Ishikawa (cell line): Measurements from ENCODE around the gene SYT3.

Experiments used
- CEBPB ChIP-seq: IDR thresholded peaks from 2 replicates; pipeline ENCODE4 v1.6.1; 2012
- CREB1 ChIP-seq: IDR thresholded peaks from 2 replicates; pipeline ENCODE4 v1.6.1; 2012; ENCODE audit warnings: low read depth
- EGR1 ChIP-seq: IDR thresholded peaks from 2 replicates; pipeline ENCODE4 v1.6.1; 2012
- EP300 ChIP-seq: IDR thresholded peaks from 2 replicates; pipeline ENCODE4 v1.6.1; 2012; ENCODE audit warnings: borderline replicate concordance
- FOXM1 ChIP-seq: IDR thresholded peaks from 2 replicates; pipeline ENCODE4 v1.6.1; 2012; ENCODE audit warnings: low read depth, borderline replicate concordance
- NFIC ChIP-seq: IDR thresholded peaks from 2 replicates; pipeline ENCODE4 v1.6.1; 2012
- RAD21 ChIP-seq: IDR thresholded peaks from 2 replicates; pipeline ENCODE4 v1.6.1; 2012; ENCODE audit warnings: low read depth
- TAF1 ChIP-seq: IDR thresholded peaks from 2 replicates; pipeline ENCODE4 v1.6.1; 2012; ENCODE audit warnings: low read depth, mild to moderate bottlenecking
- TCF12 ChIP-seq: IDR thresholded peaks from 2 replicates; pipeline ENCODE4 v1.6.1; 2012; ENCODE audit warnings: low read depth
- TEAD4 ChIP-seq: IDR thresholded peaks from 2 replicates; pipeline ENCODE4 v1.6.1; 2012
- YY1 ChIP-seq: IDR thresholded peaks from 2 replicates; pipeline ENCODE4 v1.6.1; 2012; ENCODE audit warnings: low read depth
- TF ChIP-seq, protein P1 (sequence below): IDR thresholded peaks from 2 replicates; pipeline ENCODE4 v1.6.1; 2012
- TF ChIP-seq, protein P2 (sequence below): IDR thresholded peaks from 2 replicates; pipeline ENCODE4 v1.6.1; 2012; ENCODE audit warnings: low read depth, mild to moderate bottlenecking
- TF ChIP-seq, protein P3 (sequence below): IDR thresholded peaks from 2 replicates; pipeline ENCODE4 v1.6.1; 2012

DNA sequence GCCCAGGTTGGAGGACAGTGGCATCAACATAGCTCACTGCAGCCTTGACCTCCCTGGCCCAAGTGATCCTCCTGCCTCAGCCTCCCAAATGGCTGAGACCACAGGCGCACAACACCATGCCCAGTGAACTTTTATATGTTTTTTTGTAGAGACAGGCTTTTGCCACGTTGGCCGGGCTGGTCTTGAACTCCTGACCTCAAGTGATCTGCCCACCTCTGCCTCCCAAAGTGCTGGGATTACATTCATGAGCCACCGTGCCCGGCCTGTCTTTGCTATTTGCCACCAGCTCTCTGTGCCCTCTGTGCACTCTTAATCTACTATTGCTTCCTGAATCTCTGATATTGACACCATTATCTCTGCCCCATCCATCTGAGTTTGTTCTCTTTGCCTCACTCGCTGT is 37.2 kb downstream of the SYT3 start:
- no peak for TF ChIP-seq YY1
- no peak for TF ChIP-seq CEBPB
- TF ChIP-seq EGR1 = no peak
- TF ChIP-seq, protein P1, sequence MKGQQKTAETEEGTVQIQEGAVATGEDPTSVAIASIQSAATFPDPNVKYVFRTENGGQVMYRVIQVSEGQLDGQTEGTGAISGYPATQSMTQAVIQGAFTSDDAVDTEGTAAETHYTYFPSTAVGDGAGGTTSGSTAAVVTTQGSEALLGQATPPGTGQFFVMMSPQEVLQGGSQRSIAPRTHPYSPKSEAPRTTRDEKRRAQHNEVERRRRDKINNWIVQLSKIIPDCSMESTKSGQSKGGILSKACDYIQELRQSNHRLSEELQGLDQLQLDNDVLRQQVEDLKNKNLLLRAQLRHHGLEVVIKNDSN = no peak
- TF ChIP-seq, protein P2, sequence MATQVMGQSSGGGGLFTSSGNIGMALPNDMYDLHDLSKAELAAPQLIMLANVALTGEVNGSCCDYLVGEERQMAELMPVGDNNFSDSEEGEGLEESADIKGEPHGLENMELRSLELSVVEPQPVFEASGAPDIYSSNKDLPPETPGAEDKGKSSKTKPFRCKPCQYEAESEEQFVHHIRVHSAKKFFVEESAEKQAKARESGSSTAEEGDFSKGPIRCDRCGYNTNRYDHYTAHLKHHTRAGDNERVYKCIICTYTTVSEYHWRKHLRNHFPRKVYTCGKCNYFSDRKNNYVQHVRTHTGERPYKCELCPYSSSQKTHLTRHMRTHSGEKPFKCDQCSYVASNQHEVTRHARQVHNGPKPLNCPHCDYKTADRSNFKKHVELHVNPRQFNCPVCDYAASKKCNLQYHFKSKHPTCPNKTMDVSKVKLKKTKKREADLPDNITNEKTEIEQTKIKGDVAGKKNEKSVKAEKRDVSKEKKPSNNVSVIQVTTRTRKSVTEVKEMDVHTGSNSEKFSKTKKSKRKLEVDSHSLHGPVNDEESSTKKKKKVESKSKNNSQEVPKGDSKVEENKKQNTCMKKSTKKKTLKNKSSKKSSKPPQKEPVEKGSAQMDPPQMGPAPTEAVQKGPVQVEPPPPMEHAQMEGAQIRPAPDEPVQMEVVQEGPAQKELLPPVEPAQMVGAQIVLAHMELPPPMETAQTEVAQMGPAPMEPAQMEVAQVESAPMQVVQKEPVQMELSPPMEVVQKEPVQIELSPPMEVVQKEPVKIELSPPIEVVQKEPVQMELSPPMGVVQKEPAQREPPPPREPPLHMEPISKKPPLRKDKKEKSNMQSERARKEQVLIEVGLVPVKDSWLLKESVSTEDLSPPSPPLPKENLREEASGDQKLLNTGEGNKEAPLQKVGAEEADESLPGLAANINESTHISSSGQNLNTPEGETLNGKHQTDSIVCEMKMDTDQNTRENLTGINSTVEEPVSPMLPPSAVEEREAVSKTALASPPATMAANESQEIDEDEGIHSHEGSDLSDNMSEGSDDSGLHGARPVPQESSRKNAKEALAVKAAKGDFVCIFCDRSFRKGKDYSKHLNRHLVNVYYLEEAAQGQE = no peak
- no peak for TF ChIP-seq RAD21
- TF ChIP-seq EP300 = no peak
- TF ChIP-seq CREB1 = no peak
- TF ChIP-seq, protein P3, sequence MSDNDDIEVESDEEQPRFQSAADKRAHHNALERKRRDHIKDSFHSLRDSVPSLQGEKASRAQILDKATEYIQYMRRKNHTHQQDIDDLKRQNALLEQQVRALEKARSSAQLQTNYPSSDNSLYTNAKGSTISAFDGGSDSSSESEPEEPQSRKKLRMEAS = no peak
- TF ChIP-seq TAF1 = no peak
- no peak for TF ChIP-seq TEAD4
- TF ChIP-seq TCF12 = no peak
- TF ChIP-seq FOXM1 = no peak
- no peak for TF ChIP-seq NFIC
